DMS 273 (cell line): ENCODE data around the gene CTAGE8.
"Not testable (repeated sequence)": the region's sequence is repeated elsewhere in the genome, so short reads cannot be mapped to it uniquely, and the experiment has no call there.

Experiments used
- DNase-seq: peaks from one replicate; lab custom pipeline; 2025; ENCODE audit not compliant: unreplicated experiment; lab: John Stamatoyannopoulos, UW

The CTAGE8 gene, protein sequence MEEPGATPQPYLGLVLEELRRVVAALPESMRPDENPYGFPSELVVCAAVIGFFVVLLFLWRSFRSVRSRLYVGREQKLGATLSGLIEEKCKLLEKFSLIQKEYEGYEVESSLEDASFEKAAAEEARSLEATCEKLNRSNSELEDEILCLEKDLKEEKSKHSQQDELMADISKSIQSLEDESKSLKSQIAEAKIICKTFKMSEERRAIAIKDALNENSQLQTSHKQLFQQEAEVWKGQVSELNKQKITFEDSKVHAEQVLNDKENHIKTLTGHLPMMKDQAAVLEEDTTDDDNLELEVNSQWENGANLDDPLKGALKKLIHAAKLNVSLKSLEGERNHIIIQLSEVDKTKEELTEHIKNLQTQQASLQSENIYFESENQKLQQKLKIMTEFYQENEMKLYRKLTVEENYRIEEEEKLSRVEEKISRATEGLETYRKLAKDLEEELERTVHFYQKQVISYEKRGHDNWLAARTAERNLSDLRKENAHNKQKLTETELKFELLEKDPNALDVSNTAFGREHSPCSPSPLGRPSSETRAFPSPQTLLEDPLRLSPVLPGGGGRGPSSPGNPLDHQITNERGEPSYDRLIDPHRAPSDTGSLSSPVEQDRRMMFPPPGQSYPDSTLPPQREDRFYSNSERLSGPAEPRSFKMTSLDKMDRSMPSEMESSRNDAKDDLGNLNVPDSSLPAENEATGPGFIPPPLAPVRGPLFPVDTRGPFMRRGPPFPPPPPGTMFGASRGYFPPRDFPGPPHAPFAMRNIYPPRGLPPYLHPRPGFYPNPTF

DNA sequence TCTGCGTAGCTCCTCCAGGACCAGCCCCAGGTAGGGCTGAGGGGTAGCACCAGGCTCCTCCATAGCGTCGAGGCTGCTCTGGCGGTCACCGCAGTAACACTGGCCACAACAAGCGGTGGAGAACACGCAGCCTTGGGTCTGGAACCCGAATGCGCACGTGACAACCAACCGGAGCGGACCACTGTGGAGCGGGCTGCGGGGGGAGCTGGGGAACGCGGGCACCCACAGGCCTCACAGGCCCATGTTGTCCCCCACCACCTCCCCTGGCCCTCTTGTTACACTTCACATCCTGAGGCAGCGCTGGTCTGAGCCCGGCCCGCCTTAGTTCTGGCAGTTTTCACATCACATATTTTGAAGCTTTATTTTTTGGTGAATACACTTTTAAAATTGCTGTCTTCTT lies at the start of gene CTAGE8:
CTAGE8 (minus strand) TSS at position 101 of the 400 bp plus-strand sequence; CDS start at position 63, 38 bp downstream.
- DNase-seq: not testable (repeated sequence)

DNA sequence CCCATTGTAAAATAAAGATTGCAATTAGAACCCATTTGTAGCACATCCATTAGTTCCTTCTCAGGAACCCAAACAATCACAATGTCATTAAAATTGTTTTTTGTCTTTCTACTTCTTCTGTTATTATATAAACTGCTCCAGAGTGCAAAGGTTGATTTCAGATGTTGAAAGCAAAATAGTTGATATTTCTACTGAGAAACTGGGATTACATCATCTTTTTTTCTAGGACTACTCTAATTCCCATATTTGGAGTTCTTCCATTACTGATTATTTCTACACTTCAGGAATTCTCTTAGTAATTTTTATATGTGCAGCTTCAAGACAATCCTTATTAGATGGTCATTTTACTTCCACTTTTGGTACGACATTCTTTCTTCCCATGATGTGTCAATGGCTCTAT lies 48.4 kb upstream of the CTAGE8 start:
- DNase-seq: not testable (repeated sequence)

DNA sequence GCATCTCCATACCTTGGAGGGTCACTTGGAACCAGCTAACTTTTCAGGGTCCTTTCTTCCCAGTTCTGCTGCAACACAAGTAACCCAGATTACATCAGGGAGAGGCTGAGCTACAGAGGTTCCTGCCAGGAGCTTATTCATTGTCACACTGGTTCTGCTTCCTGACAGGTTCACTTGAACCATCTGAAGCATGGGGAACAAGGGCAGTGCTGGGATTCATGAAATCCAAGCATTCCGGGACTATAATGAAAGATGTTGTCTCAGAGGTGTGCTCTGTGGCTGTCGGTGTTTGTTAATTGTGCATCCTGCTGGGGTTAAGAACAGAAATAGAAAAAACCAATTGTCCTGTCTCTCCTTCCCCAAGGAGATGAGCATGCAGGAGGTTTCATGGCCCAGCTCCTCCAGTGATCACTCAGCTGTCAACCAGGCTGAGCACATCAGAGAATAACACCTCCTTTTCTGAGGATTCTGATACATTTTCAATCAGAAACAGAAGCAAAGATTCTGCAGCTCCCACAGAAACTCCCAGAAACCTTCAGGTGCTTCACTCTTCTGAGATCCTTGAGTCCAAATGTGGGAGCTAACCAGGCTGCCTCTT lies 42.9 kb upstream of the CTAGE8 start, which contains the start of gene OR2A1:
OR2A1 (plus strand) TSS at position 548 of the 598 bp plus-strand sequence. CDS start 5,706 bp downstream, outside the sequence.
- DNase-seq: not testable (repeated sequence)

DNA sequence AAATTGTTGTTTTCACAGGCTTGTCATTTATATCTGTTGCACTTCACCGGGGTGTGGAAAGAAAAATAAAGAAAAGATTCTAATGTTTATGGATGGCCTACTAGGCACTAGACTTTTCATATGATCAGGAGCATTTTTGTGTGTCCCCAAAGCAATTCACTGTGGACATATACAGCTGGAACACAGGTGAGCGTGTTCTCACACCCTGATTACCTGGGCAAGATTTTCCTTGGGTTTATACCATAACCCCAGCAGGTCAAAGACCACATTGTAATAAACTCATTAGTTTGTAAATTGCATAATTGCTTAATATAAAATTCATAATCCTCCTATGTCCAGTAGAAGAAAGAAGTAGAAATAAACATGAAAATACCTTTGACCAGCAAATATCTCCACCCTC lies 42.1 kb upstream of the CTAGE8 start:
- not testable (repeated sequence) for DNase-seq

DNA sequence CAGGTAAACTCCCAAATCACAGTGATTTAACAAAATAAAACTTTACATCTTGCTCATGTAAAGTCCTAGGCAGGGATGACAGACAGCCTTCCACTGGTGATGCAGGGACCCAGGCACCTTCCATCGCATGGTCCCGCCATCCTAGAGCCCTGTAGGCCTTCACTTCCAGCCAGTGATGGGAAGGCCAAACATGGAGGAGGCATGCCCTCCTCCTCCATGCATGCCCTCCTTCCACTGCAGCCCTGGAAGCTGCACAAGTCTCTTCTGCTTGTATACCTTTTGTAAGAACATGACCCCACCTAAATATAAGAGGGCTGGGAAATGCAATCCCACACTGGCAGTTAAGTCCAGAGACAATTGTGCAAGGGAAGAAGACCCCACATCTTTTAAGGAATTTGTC lies 40.6 kb upstream of the CTAGE8 start:
- DNase-seq: not testable (repeated sequence)

DNA sequence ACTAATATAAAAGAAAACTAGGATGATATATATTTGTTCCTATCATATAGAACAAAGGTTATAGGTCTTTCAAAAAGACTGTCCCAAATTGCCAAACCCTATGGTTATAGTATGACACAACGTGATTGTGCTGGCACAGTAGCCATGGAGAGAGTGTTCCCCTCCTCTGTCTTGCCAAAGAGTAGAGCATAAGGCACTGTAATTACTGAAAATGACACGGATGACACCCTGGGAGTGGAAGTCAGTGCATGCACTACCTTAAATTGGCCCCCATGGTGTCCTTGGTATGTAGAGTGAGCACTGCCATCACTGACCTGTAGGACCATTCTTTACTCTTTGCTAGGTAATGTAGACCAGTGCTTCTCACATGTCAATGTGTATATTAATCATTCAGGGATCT lies 36.1 kb upstream of the CTAGE8 start:
- DNase-seq: not testable (repeated sequence)

DNA sequence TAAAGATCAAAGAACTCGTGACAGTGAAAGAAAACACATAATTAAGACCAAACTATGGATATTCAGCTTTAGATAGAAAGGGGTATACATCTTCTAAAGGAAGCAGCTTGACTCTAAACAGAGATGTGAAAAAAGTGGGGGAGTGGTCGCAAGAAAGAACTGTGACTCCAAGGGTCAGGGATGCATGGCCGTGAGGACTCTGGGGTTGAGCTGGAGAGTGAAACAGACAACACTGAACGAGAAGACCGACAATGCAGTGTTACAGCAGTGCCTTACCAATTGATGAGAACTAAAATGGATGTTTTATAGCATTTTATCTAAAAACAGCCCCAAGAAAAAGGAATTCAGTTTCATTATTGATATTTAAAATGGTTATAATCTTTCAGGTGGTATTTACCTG lies 34.5 kb upstream of the CTAGE8 start:
- DNase-seq: not testable (repeated sequence)

DNA sequence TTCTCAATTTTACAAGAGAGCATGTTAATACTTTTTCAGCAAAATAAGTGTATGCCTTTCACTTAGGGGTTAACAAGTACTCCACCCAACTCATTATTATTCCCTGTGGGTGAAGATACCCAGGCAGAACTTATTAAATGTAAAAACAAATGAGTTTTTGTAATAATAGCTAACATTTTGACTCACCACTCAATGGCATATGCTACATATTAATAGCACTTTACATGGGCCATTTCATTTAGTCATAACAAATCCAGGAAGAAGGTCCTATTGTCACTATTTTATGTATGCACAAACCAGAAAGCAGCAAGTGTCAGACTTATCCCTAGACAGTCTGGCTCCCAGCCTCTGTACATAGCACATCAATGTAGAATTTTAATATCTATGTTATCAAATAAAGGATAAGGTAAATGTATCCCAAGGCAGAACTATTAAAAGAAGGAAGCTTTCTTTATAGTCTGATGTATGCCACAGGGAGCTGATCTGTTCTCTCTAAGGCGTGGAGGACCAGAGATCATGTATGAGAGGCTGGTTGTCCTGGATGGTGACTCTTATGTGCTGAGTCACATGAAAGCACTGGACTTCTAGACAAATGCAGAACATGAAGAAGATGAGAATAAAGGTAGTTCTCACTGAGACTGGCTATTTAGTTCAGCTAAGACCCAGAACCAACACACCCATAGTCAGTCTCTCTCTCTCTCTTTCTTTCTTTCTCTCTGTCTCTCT lies 33.7 kb upstream of the CTAGE8 start:
- DNase-seq: not testable (repeated sequence)

DNA sequence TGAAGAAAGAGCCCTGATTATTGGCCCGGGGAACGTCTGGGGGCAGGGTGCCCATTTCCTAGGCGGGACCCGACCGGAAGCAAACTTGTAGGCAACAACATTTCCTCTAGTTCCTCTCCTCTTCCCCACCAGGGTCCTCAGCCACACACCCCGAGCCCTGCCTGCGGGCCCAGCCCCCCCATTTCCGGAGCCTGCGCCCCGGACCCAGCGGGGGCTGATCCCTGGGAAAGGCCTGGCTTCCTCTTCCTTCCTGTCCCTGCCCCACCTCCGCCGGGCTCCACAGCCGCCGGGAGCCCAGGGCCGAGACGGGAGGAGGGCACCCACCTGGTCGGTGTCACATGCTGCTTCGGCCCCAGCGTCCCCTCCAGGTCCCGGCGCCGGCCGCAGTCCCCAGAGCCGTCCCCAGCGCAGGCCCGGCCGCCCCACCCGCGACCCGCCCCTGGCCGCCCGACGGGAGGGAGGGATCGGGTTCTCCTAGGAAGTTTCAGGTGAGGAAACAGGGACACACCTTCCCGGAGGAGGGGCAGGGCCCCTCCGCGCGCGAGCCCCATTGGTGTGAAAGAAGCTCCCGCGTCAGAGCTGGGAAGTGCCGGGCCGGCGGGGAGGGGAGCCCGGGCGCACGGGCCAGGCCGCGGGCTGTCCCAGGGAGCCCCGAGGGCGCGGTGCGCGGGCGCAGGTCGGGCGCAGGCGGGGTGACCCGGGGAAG lies 24.9 kb upstream of the CTAGE8 start:
- DNase-seq: not testable (repeated sequence)

DNA sequence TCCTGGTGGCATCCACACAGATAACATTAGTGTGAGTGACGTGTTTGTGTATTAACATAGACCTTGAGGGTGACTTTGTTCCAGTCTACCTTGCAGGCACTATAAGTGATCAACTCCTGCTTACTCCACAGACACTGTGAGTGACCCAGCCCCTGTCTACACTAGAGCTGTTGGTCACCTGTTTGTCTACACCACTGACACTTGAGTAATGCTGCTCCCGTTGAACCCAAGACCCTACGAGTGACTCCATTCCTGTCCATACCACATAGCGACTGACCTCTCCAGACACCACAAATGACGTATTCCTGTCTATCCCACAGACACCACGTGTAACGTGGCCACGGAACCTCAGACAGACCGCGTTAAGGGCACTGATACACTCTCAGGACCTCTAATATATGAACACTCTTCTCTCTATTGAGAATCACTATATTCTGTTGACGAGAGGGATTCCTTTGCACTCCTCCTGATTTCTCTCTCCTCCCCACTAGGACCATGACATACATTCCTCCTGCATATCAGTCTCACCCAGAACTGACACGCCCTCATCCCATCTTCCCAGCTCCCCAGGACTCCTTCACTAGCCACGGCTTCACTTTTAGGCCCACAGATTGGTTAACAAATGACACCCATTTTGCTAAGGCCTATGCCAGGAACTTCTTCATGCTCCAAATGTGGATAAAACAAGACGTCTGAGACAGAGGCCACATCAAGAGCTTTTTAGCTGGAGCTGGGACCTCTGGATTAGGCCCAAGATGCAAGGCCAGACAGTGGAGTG lies 23.5 kb upstream of the CTAGE8 start:
- not testable (repeated sequence) for DNase-seq

DNA sequence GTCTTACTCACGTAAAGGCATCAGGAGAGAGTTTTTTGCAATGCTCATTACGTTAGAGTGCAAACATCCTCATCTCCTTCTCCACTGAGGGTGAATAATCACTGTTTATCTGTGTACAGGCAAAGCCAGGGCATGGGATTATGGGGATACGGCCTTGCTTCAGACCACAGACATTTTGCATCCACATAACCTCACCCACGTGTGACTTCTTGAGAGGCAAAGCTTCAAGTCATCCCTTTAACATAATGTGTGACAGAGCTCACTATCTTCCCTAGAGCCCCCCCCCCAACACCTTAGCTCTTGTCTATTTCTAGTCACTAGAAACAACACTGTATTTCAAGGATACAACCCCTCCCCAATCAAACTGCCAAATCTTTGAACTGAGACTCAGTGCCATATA lies 22.5 kb upstream of the CTAGE8 start:
- DNase-seq: not testable (repeated sequence)

DNA sequence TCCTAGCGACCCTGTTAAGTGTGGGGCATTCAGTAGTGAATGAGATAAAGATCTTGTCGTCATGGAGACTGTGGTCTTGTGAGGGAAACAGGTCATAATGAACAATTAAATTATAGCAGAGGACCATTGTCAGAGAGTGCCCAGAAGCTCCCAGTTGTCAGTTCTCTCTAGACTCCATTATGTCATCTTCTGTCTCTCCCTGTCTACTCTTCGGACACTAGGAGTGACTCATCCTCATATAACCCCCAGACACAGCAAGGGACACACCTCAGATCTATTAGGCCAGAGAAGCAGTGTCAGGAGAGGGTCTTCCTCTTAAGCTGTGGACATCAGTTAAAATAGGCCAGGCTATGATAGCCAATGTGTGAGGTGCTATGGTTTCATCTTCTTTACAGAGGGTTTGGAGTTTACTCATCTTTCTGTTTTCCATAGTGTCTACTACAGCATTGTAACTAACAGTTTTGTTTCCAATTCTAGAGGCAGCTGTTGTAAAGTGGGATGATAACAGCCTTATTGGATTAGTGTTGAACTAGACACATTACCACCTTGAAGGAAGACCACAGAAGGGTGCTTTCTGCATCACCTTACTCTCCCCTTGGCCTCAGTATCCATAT lies 18.2 kb upstream of the CTAGE8 start:
- DNase-seq: not testable (repeated sequence)

DNA sequence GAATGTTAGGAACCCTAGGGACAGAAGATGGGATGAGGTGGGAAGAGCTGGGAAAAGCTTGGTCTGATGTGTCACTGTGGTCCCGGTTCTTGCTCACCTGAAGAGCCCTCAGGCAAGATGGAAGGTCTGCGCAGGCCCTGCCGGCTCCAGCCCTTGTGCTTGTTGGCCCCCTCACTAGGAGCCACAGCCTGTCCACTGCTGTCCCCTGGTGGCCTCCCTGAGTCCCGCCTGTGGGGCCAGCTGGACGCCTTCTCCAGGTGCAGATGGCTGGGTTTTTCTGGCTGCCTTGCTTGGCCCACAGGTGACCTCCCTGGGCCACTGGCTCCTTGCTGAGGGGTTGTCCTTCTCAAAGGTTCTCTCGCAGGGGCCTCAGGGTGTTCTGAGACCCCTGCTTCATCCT lies 14.6 kb upstream of the CTAGE8 start:
- not testable (repeated sequence) for DNase-seq

DNA sequence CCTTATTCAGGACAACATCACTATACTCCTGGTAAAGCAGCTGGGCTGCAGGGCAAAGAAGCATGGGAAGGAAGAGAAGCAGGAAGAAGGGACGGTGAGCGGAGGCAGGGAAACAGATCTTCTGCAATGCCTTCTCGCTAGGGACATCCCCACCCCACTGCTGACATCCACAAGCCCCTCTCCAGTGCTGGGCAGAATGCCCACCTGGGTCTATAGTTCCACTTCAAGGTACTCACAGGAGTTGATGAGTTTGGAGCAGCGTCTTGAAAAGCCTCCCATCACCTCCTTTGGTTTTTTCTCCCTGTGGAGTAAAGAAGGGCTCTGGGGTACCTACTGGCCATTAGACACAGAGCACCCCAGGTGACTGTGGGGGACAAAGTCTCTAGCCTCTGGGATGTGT lies 13.4 kb upstream of the CTAGE8 start:
- DNase-seq: not testable (repeated sequence)

DNA sequence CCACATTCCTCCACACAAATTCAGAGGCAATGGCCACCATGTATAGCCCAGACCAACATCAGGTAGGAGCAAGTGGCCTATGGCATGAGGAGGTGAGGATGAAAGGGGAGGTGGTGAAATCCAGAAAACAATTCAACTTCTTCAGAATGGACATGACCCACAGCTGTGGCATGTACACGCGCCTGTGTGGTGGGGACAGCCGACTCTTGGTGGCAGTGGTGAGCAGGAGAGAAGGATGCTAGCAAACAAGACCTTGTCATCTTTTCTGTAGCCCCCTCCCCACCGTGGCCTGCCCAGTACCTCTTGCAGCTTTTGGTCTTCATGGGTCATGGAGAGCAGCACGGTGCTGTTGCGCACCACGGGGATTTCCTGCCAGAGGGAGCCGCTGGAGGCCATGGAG lies 12.9 kb upstream of the CTAGE8 start:
- not testable (repeated sequence) for DNase-seq

DNA sequence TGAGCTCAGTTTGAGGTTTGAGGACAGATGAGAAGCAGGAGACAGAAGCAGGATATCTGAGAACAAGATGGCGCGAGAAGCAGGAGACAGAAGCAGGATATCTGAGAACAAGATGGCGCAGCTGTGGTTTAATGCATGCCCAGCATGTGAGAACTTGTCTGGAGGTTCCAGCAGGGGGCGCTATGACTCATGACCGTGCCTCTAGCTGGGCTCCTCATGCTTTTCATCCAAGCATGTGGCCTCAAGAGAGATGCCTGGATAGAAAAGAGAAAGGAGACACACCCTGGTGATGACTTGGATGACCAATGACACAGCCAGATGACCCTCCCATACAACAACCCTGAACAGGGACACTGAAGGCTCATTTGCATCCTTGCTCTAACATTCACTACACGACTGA lies 10.9 kb upstream of the CTAGE8 start:
- not testable (repeated sequence) for DNase-seq

DNA sequence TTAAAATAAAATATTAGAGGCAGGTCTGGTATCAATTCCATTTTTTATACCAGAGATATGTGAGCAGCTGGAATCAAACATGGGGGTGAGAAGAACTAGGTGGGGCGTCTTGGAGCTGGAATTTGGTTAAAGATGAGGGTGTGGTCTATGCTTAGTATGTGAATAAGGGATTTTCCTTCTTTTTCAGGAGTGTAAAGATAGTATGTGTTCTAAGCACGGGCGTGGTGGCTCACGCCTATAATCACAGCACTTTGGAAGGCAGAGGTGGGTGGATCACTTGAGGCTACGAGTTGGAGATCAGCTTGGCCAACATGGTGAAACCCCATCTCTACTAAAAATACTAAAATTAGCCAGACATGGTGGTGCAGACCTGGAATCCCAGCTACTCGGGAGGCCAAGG lies 6.2 kb upstream of the CTAGE8 start:
- not testable (repeated sequence) for DNase-seq

DNA sequence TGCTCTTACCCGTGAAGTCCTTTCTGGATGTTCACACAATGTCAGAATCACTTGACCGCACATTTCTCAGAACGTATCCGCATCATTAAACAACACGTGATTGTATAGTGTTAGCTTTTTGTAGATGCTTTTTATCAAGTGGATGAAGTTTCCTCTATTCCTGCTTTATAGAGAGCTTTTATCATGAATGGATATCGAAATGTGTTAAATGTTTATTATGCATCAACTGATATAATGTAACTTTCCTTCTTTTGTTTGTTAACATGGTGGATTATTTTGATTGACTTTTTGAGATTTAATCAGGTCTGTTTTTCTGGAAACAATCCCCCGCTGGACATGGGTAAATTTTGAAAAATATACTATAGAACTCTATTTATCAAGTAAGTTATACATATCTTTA lies 4.4 kb downstream of the CTAGE8 start, which contains the start of gene OR2A7:
OR2A7 (minus strand) TSS at position 101 of the 400 bp plus-strand sequence. CDS start 5,164 bp downstream, outside the sequence.
- DNase-seq: not testable (repeated sequence)

DNA sequence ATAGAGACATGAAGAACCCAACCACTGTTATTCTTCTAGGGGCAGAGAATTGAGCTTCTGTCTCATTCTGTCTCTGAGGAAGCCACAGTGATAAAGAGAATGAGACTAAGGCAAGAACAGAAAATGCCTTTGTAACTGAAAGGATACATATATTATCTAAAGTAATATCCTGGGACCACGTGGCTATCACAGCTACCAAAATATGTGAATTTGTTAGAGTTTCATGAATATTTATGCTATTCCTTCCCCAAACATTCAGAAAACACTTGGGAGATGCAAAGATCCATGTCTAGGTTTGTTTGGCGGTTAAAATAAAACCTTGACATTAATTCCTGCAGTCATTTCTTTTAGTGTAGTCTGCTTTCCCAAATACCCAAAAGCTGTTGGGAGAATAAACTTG lies 7.0 kb downstream of the CTAGE8 start:
- DNase-seq: not testable (repeated sequence)
